Body of pancreas (tissue), 4 donors: Measurements from ENCODE around the gene SNX20.

Experiments
- CTCF ChIP-seq, 7 experiments: fragments of 450-650 bp in 4 of 7; fragments of 200-600 bp in 3 of 7; sonication (generic) in 3 of 7; IDR thresholded peaks; one replicate each; pipeline ENCODE4 v1.5.1; 2016 to 2019; ENCODE audit warnings: antibody characterized with exemption in 7 of 7
- POLR2A ChIP-seq, 3 donors: fragments of 450-650 bp; IDR thresholded peaks; one replicate each; pipeline ENCODE4 v1.6.1; 2016; ENCODE audit warnings: antibody characterized with exemption in 3 of 3, mild to moderate bottlenecking in 2 of 3

GRCh38 chr16:50640391-50640790 is 40.7 kb downstream of the SNX20 start:
- TF ChIP-seq CTCF (IDR thresholded peaks at IDR 0.05) = no peak
- no peak for TF ChIP-seq POLR2A (IDR thresholded peaks at IDR 0.05)
